ENCODE data around the gene CRAMP1.
A peak's percentile ranks its signal among the peaks of the same experiment; 100 is the strongest.

Gene CRAMP1

DNA sequence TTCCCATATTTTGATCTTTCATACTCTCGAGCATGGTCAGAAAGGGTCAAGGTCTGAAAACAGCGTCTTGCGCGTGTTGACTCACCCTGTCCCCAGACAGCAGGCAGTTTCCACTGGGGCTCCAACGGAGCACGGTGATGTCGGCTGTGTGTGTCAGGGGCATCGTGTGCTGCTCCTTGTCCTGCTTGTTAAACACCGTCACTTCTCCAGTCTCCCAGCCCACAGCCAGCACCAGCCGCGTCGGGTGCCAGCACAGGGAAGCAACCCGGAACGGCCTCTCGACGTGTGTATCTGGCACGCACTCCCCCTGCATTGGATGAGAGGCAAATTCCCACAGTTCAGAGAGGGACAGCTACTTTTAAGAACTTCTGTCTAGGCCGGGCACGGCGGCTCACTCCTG, 9.9 kb upstream of the CRAMP1 start:
- TF ChIP-seq, protein P1, sequence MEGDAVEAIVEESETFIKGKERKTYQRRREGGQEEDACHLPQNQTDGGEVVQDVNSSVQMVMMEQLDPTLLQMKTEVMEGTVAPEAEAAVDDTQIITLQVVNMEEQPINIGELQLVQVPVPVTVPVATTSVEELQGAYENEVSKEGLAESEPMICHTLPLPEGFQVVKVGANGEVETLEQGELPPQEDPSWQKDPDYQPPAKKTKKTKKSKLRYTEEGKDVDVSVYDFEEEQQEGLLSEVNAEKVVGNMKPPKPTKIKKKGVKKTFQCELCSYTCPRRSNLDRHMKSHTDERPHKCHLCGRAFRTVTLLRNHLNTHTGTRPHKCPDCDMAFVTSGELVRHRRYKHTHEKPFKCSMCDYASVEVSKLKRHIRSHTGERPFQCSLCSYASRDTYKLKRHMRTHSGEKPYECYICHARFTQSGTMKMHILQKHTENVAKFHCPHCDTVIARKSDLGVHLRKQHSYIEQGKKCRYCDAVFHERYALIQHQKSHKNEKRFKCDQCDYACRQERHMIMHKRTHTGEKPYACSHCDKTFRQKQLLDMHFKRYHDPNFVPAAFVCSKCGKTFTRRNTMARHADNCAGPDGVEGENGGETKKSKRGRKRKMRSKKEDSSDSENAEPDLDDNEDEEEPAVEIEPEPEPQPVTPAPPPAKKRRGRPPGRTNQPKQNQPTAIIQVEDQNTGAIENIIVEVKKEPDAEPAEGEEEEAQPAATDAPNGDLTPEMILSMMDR (IDR thresholded peaks at IDR 0.05; ENCODE audit: unreplicated experiment in 3 of 3) = no peak
- H3K4me1 Mint-ChIP-seq = no peaks in the 10 kb centered on the region
- no peaks in the 10 kb centered on the region for H3K27me3 Mint-ChIP-seq (ENCODE audit: low read depth)
- H3K4me3 Mint-ChIP-seq = no peak overlapping the region
- H3K9me3 Mint-ChIP-seq = peaks cover 5% of the 10 kb centered on the region
- no peak overlapping the region for H3K27ac Mint-ChIP-seq
- peaks cover 58% of the 10 kb centered on the region for H3K36me3 Mint-ChIP-seq (ENCODE audit: low read depth)

DNA sequence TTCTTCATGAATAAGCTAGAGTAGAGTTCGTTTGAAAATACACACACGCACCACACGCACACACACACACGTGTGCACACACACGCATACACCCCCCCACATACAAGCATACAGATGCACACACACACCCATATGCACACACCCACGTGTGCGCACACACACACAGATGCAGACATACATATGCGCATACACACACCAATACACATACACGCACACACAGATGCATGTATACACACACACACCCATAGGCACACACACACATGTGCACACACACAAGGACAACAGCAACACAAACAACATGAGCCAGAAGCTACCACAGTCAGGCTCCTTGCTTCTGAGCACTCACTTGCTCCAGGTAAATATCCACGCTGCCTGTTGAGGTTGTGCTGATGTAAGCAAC, 5.4 kb upstream of the CRAMP1 start:
- TF ChIP-seq, protein P1 (IDR thresholded peaks at IDR 0.05; ENCODE audit: unreplicated experiment in 3 of 3) = no peak
- H3K9me3 Mint-ChIP-seq = no peaks in the 10 kb centered on the region
- H3K27ac Mint-ChIP-seq = no peak overlapping the region
- H3K36me3 Mint-ChIP-seq (ENCODE audit: low read depth) = peaks cover 30% of the 10 kb centered on the region
- peaks cover 10% of the 10 kb centered on the region for H3K4me1 Mint-ChIP-seq
- H3K27me3 Mint-ChIP-seq (ENCODE audit: low read depth) = no peaks in the 10 kb centered on the region
- H3K4me3 Mint-ChIP-seq = peak overlapping the region in 1 of 3 experiments; percentile 9

DNA sequence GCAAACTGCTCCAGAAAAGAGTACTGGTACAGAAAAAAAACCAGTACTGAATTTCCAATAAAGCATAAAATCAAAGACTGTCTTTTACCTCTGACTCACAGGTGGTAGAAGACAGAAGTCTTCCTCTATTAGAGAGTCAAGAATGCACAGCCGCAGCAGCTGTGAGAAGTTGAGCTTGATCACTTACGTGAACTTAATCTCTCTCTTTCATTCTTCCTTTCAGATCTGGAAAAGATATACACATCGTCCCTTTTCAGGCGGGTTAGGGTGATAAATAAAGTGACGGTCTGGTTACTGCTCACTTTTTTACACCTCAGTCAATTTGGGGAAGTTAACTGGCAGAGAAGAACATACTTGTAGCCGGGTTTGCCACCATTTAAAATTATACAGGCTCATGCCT, 4.2 kb upstream of the CRAMP1 start:
- H3K4me3 Mint-ChIP-seq = peak overlapping the region; percentile 37 to 79 (median 59)
- H3K36me3 Mint-ChIP-seq (ENCODE audit: low read depth) = peaks cover 21% of the 10 kb centered on the region
- peaks cover 14% of the 10 kb centered on the region for H3K4me1 Mint-ChIP-seq
- TF ChIP-seq, protein P1 (IDR thresholded peaks at IDR 0.05; ENCODE audit: unreplicated experiment in 3 of 3) = no peak
- peaks cover under 1% of the 10 kb centered on the region for H3K27me3 Mint-ChIP-seq (ENCODE audit: low read depth)
- H3K27ac Mint-ChIP-seq = no peak overlapping the region
- H3K9me3 Mint-ChIP-seq = no peaks in the 10 kb centered on the region

DNA sequence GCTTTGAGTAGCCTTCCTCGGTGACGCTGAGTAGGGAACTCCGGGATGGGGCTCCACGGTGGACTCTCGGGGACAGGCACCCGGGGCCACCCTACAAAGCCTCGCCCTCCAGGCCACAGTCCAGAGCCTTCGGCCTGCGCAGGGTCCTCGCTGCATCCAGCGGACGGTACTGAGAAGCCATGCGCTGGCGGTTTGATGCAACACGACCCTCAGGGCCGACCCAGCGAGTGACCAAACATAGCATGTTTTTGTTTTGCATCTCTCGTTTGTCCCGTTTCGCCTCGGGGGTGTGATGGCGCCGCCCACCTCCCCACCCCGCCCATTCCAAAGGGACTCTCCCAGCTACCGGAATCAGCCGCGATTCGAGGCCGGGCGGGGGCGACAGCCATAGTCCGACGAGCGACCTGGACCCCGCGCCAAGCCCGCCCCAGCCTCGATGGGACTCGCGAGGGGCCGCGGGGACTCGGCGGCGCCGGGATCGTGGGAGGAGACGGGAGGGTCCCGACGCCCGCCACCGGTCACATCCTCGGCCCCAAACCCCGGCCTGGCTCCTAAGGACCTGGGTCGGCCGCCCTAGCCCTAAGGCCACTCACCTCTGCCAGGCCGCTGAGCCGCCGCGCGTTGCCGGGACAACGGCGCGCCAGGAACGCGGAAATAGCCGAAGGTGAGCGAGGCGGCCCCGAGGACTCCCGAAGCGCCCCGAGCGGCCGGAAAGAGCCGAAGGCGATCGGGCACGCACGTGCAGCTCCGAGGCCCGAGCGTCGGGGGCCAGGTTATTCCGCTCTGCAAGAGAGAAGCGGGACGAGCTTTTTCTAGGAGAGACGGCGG, 1.9 kb upstream of the CRAMP1 start:
- Mint-ChIP-seq H3K36me3 (ENCODE audit: low read depth) (peaks cover 12% of the 10 kb centered on the region), H3K27me3 (ENCODE audit: low read depth) (peaks cover 7% of the 10 kb centered on the region), H3K4me1 (peaks cover 24% of the 10 kb centered on the region), H3K27ac (peak overlapping the region; percentile 11 to 82 (median 65)), H3K9me3 (no peaks in the 10 kb centered on the region), H3K4me3 (peak overlapping the region; percentile 84 to 94 (median 88))
- TF ChIP-seq, protein P1 (IDR thresholded peaks at IDR 0.05; ENCODE audit: unreplicated experiment in 3 of 3) = no peak

DNA sequence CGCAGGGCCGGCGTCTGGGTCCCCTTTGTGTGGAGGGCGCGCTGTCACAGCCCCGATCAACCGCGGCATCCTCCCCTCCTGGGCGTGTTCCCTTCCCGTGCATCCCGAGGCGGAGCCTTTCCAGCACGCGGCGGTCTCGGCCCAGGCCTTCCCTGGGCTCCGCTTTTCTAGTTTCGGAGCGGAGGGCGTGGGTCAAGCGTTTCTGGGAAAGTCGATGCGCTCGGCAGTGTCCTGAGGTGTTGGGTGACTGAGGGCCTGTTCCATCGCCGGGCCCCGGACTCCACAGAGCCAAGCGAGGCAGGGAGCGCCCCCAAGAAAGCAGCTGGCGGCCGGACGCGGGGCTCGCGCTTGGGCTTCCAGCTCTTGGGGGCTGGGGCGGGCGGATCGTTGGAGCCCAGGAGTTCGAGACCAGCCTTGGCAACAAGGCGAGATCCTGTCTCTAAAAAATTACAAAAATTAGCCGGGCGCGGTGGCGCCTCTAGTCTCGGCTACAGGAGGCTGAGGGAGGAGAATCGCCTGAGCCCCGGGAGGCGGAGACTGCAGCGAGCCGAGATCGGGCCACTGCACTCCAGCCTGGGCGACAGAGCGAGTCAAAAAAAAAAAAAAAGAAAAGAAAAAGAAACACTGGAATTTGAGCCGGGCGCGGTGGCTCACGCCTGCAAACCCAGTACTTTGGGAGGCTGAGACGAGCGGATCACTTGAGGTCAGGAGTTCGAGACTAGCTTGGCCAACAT, 1.1 kb upstream of the CRAMP1 start:
- peak overlapping the region; percentile 84 to 94 (median 88) for H3K4me3 Mint-ChIP-seq

More for the DNA sequence above, 1.1 kb upstream of the CRAMP1 start:
- no peaks in the 10 kb centered on the region for H3K9me3 Mint-ChIP-seq
- peak overlapping the region in 1 of 3 experiments; percentile 95 for H3K27ac Mint-ChIP-seq
- H3K4me1 Mint-ChIP-seq = peaks cover 32% of the 10 kb centered on the region
- TF ChIP-seq, protein P1 (IDR thresholded peaks at IDR 0.05; ENCODE audit: unreplicated experiment in 3 of 3) = no peak
- H3K27me3 Mint-ChIP-seq (ENCODE audit: low read depth) = peaks cover 7% of the 10 kb centered on the region
- H3K36me3 Mint-ChIP-seq (ENCODE audit: low read depth) = peaks cover 12% of the 10 kb centered on the region
